Testis (tissue), 2 donors: ENCODE results near the gene AIG1.

ENCODE experiments used
- POLR2A ChIP-seq: fragments of 450-650 bp; IDR thresholded peaks from one replicate; pipeline ENCODE4 v1.6.1; 2017; ENCODE audit warnings: antibody characterized with exemption, mild to moderate bottlenecking, moderate library complexity
- TF ChIP-seq, protein P1 (sequence below), 3 experiments: fragments of 450-650 bp in 2 of 3; fragments of 200-600 bp in 1 of 3; sonication (generic) in 1 of 3; IDR thresholded peaks; one replicate each; pipeline ENCODE4 v1.5.1; 2016 to 2019; ENCODE audit warnings: antibody characterized with exemption in 3 of 3, mild to moderate bottlenecking in 2 of 3, moderate library complexity in 1 of 3

DNA sequence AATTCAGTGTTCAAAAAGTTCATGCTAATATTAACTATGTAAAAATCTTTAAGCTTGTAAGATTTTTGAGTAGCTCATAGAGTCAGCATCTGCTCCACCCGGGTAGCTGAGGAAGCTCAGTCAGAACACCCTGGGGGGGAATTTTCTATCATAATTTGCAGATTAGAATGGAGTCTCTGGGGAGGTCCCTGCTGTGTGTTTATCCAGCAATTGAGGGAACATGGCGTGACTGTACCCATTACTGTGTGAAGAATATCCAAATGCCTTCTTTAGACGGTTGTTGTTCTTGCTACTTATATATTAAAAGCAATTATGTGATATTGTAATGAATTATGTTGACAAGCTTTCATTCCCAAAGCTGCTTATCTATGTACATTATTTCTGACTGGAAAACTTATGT is 64.8 kb downstream of the AIG1 start:
- TF ChIP-seq, protein P1, sequence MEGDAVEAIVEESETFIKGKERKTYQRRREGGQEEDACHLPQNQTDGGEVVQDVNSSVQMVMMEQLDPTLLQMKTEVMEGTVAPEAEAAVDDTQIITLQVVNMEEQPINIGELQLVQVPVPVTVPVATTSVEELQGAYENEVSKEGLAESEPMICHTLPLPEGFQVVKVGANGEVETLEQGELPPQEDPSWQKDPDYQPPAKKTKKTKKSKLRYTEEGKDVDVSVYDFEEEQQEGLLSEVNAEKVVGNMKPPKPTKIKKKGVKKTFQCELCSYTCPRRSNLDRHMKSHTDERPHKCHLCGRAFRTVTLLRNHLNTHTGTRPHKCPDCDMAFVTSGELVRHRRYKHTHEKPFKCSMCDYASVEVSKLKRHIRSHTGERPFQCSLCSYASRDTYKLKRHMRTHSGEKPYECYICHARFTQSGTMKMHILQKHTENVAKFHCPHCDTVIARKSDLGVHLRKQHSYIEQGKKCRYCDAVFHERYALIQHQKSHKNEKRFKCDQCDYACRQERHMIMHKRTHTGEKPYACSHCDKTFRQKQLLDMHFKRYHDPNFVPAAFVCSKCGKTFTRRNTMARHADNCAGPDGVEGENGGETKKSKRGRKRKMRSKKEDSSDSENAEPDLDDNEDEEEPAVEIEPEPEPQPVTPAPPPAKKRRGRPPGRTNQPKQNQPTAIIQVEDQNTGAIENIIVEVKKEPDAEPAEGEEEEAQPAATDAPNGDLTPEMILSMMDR (IDR thresholded peaks at IDR 0.05) = no peak
- no peak for TF ChIP-seq POLR2A
